SKM-1 treated with dmso at 0.1 percent for 144 hours (cell line): ENCODE measurements around the gene CHRNA7.

Experiments used
- DNase-seq: peaks from one replicate; lab custom pipeline; 2025; ENCODE audit not compliant: unreplicated experiment; lab: John Stamatoyannopoulos, UW

CHRNA7 gene

DNA sequence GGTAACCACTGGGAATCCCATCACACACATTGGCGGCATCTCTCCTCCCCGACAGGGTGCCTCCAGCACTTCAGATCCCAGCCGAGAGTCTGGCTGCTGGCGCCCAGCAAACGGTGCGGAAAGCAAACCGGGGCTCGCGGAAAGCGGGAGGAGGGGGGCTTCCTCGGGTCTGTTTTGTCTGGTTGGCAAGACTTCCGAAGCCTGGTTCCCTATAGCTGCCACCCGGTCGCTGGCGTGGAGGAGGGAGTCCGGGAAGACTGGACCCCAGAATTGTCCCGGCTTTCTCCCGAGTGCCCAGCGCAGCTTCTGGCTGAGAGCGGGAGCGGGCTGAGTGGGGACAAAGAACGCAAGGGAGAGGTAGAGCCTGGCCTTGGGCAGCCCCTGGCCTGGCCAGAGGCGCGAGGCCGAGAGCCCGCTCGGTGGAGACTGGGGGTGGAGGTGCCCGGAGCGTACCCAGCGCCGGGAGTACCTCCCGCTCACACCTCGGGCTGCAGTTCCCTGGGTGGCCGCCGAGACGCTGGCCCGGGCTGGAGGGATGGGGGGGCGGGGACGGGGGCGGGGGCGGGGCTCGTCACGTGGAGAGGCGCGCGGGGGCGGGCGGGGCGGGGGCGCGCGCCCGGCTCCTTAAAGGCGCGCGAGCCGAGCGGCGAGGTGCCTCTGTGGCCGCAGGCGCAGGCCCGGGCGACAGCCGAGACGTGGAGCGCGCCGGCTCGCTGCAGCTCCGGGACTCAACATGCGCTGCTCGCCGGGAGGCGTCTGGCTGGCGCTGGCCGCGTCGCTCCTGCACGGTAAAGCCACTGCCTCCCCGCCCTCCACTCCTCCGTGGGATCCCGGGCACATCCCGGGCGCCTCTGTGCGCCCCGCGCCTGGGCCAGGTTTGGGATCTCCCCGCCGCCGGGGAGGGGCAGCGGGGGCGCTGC is at the start of gene CHRNA7:
CHRNA7 (plus strand) TSS at position 654 of the 920 bp plus-strand sequence; CDS start at position 734, 80 bp downstream.
- peak; percentile 61 for DNase-seq

- DNase-seq = peak; percentile 19
Observed at GRCh38 chr15:31985607-31986006, 44.7 kb upstream of the CHRNA7 start.

GRCh38 chr15:31993062-31993461 is 37.3 kb upstream of the CHRNA7 start:
- no peak for DNase-seq

- no peak for DNase-seq
Observed at GRCh38 chr15:31997711-31998110, 32.6 kb upstream of the CHRNA7 start.

DNA sequence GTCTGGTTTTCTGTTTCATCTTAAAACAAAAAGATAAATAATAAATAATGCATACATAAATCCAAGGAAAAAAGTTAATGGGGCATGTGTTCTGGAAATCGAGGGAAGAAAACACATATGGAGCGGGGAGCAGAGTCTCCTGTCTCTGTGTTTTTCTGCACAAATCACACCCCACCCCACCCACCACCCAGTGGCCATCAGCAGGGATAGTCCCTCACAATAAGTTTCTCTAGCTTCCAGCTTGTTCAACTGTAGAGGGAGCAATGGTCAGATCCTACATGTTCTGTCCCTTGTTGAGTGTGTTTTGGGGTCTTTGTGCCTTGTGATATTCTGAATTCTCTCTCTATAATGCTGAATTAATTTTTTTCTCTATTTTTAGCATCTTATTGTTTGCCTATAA is 26.8 kb upstream of the CHRNA7 start:
- no peak for DNase-seq

GRCh38 chr15:32004249-32004648 is 26.1 kb upstream of the CHRNA7 start:
- no peak for DNase-seq

GRCh38 chr15:32007355-32007960 is 22.9 kb upstream of the CHRNA7 start:
- DNase-seq = no peak

DNA sequence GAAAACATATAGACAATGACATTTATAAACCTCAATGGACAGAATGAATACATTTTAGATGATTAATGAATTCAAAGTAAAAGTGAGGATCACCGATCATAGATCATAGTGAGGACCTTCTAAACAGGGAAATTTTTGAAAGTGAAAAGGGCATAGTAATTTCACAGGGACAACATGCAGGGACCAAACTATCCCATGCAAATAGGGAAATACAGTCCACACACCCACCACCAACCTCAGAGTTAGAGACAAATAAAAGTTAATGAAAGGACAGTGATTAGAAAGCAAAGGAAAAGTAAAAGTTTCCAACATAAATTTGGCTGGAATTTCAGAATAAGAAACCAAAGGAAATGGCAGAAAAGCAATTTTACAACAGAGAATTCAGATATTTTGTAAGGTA is 15.4 kb upstream of the CHRNA7 start:
- no peak for DNase-seq

GRCh38 chr15:32020156-32020555 is 10.2 kb upstream of the CHRNA7 start:
- no peak for DNase-seq

- no peak for DNase-seq
Observed at GRCh38 chr15:32028921-32029320, 1.4 kb upstream of the CHRNA7 start.

- peak; percentile 35 for DNase-seq
Observed at GRCh38 chr15:32029409-32029861, 880 bp upstream of the CHRNA7 start.

GRCh38 chr15:32030795-32031194 is 480 bp downstream of the CHRNA7 start:
- DNase-seq = no peak

GRCh38 chr15:32033186-32033890 is 3.0 kb downstream of the CHRNA7 start:
- no peak for DNase-seq

DNA sequence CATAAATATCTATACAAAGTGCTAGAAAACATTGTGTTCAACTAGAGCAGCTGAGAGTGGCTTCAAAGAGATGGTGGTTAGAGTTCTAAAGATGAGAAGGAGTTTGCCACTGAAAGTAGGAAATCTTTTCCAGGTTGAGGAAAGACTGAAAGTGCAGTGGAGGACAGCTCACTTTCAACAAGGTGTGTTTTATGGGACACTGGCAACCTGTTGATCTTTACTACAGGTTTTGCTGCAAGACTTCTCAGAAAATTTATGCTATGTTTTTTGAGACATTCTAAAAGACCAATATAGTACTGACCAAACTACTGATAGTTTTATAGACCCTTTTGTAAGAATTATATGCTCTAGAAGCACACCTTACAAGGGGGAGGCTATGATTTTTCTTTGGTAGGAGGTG is 3.8 kb downstream of the CHRNA7 start:
- no peak for DNase-seq

GRCh38 chr15:32035285-32035684 is 5.0 kb downstream of the CHRNA7 start:
- no peak for DNase-seq

GRCh38 chr15:32036971-32037370 is 6.7 kb downstream of the CHRNA7 start:
- DNase-seq = no peak

DNA sequence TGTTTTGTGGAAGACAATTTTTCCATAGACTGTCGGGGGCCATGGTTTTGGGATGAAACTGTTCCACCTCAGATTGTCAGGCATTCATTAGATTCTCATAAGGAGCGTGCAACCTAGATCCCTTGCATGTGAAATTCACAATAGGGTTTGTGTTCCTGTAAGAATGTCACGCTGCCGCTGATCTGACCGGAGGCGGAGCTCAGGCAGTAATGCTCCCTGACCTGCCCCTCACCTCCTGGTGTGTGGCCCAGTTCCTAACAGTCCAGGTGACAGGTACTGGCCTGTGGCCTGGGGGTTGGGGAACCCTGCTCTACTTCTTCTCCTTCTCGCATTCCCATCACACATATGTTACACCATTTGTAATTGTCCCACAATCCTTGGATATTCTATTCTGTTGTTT is 11.0 kb downstream of the CHRNA7 start:
- no peak for DNase-seq

DNA sequence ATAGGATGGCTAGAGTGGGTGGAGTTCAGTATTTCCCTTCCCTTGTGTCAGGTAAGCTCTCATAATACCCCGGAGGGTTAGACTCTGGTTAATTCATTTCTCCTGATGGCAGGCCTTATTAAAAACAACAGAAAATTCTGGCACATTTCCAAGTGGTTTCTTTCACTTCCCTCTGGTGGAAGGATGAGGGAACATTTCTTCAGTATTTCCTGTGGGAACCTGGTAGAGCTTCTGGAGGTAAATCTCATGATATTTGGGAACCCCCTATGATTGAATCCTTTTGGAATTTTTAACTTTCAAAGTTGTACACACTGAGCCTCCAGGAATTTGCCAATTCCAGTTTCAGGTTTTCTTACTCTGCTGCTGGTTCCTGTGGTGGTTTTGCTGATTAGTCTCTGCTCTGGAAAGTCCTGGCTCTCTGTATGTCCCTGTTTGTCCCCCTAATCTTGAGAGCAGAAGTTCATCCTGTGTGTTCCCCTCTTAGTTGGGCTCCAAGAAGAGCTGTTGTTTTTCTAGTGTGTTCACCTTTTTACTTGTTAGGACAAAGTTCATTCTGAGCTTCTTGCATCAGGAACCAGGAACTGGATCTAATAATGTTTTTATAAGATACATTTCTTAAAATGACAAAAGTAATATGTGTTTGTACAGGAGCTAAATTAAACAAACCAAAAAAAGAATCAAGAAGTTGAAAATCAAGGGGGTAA is 12.1 kb downstream of the CHRNA7 start:
- peak; percentile 1 for DNase-seq

DNA sequence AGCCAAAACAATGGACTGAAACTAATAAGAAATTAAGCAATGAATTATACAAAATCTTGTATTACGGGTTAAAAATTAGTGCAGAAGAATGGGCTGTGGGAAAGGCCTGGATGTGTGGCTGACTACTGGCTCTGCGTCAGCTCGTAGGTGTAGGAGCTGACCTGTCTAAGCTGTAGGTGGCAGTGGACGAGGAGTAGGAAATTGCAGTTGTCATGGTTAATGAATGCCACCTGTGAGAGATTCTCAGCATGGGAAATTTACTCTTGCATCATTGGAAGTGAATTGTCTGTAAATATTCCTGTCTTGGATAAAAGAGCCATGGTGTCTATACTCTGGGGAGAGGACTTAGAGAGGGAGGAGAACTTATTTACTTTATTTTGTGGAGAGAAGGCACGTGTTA is 23.4 kb downstream of the CHRNA7 start:
- no peak for DNase-seq

- no peak for DNase-seq
Observed at GRCh38 chr15:32057876-32058425, 27.6 kb downstream of the CHRNA7 start.

GRCh38 chr15:32060706-32061105 is 30.4 kb downstream of the CHRNA7 start:
- DNase-seq = no peak
